ENCODE results near the gene ECHDC3. TPM values are rescaled to one million over a fixed set of nuclear protein-coding genes. Genes with fewer than 3 reads are reported as not detected.
"Not testable (repeated sequence)": the region's sequence is repeated elsewhere in the genome, so short reads cannot be mapped to it uniquely, and the experiment has no call there.

Gene ECHDC3
- total RNA-seq, 2 donors from 2014 or later, result 24.1 to 153 TPM

- H3K36me3 ChIP-seq (replicated peaks in 1 of 2; ENCODE audit: insufficient read depth in 1 of 2, low read depth in 2 of 2); H3K9me3 ChIP-seq; H3K4me1 ChIP-seq; DNase-seq; H3K27me3 ChIP-seq; H3K27ac ChIP-seq; H3K4me3 ChIP-seq; intact Hi-C loops (cut with DNase I); ATAC-seq: not testable (repeated sequence)
- 65 to 73% methylated on average over 22 to 23 of the region's 27 CpGs for WGBS, 2 donors
- TF ChIP-seq POLR2A (IDR thresholded peaks at IDR 0.05), result peak in 1 of 3 donors; percentile 38
Observed at GRCh38 chr10:11737258-11738032, 4.7 kb upstream of the ECHDC3 start.

- intact Hi-C loops (cut with DNase I), result no loop called here
- Histone ChIP-seq H3K36me3 (replicated peaks in 1 of 2; ENCODE audit: insufficient read depth in 1 of 2, low read depth in 2 of 2) (no peaks in the 10 kb centered on the region), H3K9me3 (no peaks in the 10 kb centered on the region), H3K4me3 (no peak overlapping the region), H3K4me1 (peaks cover 25% of the 10 kb centered on the region), H3K27ac (no peak overlapping the region), H3K27me3 (no peaks in the 10 kb centered on the region)
- 87 to 92% methylated on average over 11 of the region's 11 CpGs for WGBS, 2 donors
- no peak for ATAC-seq
- TF ChIP-seq POLR2A (IDR thresholded peaks at IDR 0.05) (no peak), CTCF (IDR thresholded peaks at IDR 0.05) (no peak)
- no peak for DNase-seq
Observed at GRCh38 chr10:11740907-11741306, 1.3 kb upstream of the ECHDC3 start.

DNA sequence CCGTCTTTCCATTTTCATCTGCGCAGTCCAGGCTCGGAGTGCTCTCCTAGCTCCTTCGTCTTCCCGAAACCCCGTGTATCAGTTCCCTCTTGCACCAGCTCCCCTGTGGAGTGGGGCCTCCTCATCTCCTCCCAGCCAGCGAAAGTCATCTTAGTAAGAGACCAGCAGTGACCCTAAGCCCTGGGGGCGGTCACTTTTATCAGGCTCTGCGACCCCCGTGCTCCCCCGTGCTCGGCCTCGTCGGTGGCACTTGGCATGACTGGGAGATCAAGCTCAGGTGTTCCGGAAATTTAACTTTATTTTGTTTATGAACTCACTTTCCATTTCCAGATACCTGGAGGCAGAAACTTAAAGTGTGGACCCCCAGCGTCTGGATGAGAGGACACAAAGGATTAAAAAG lies 574 bp upstream of the ECHDC3 start:
- peak overlapping the region in 2 of 4 donors; percentile 13 to 90 for H3K27ac ChIP-seq
- H3K4me1 ChIP-seq, result peaks cover 26% of the 10 kb centered on the region
- intact Hi-C loops (cut with DNase I), result no loop called here
- H3K27me3 ChIP-seq, result no peaks in the 10 kb centered on the region
- TF ChIP-seq CTCF (IDR thresholded peaks at IDR 0.05) (no peak), POLR2A (IDR thresholded peaks at IDR 0.05) (no peak)
- WGBS, 2 donors, result 61 to 91% methylated on average over 6 to 16 of the region's 16 CpGs
- H3K36me3 ChIP-seq (replicated peaks in 1 of 2; ENCODE audit: insufficient read depth in 1 of 2, low read depth in 2 of 2), result no peaks in the 10 kb centered on the region
- DNase-seq, result no peak
- ATAC-seq, result no peak
- no peak overlapping the region for H3K4me3 ChIP-seq
- H3K9me3 ChIP-seq, result no peaks in the 10 kb centered on the region

DNA sequence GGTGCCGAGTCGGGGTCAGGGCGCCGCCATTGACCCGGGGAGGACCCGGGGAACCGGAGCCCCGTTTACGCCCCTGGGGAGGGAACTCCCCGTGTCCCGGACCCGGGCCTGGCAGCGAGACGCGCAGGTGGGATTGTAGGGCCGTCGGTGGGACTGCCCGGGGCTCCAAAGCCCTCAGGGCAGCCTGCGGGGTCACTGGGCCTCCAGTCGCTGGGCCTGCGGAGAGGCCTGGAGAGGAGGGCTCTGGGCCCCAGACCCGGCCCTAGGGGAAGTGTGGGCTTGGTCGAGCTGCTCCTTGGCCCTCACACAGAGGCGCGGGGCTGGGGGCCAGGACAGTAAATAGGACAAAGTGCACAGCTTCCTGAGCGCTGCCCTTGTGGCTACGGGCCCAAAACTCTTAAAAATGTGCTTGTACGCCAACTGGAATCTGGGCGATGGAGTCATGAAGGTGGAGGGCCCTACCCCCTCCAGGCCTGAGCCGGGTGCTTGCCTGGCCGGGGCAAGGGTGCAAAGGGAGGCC lies 657 bp downstream of the ECHDC3 start:
- Histone ChIP-seq H3K4me3 (peak overlapping the region; percentile 49 to 59), H3K36me3 (replicated peaks in 1 of 2; ENCODE audit: insufficient read depth in 1 of 2, low read depth in 2 of 2) (no peaks in the 10 kb centered on the region), H3K27me3 (no peaks in the 10 kb centered on the region), H3K9me3 (no peaks in the 10 kb centered on the region), H3K27ac (peak overlapping the region; percentile 68 to 91 (median 86)), H3K4me1 (peaks cover 29% of the 10 kb centered on the region)
- ATAC-seq, result peak; percentile 55
- no peak for TF ChIP-seq CTCF (IDR thresholded peaks at IDR 0.05)
- no peak for TF ChIP-seq POLR2A (IDR thresholded peaks at IDR 0.05)
- intact Hi-C loops (cut with DNase I), result no loop called here
- DNase-seq, result peak; percentile 52 to 71 (median 58)
- 33 to 53% methylated on average over 8 to 26 of the region's 31 CpGs for WGBS, 2 donors

DNA sequence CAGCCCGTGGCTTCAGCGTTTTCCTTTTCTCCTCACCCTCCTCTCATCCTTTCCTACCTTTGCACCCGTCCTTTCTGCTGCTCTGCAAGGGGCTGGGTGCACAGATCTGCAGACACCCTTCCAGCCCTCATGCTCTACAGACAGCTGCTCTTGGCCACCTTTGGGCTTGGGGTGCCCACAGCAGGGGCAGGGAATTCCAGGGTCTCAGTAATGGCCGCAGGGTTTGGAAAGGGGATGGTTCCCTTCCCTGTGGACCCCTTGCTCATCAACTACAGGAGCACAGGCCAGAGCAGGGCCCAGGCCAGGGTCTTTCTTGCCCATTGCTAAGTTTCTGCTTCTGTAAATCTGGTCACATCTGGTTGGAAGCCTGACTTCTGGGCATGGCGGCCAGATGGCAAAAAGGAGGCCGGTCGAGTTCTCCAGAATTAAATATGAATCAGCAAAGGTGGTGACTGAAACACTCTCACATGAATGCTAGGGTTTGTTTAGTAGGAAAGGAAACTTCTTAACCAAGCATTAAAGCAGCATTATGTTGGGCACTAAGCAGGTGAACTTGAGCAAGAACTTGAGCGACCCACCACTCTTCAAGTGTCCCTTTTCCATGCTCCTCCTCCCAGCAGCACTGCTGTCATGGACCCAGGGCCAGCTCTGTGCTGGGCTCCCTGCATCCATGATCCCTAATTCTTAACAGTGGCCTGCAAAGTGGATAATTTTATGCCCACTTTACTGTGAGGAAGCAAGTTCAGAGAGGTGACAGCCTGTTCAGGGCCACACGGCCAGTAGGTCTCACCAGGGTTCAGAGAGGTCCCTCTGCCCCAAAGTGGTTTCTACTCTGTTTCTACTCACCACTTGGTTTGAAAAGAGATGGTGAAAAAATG lies 1.5 kb downstream of the ECHDC3 start:
- Histone ChIP-seq H3K4me3 (peak overlapping the region in 1 of 2 donors; percentile 59), H3K4me1 (peaks cover 29% of the 10 kb centered on the region), H3K27me3 (no peaks in the 10 kb centered on the region), H3K36me3 (replicated peaks in 1 of 2; ENCODE audit: insufficient read depth in 1 of 2, low read depth in 2 of 2) (no peaks in the 10 kb centered on the region), H3K9me3 (no peaks in the 10 kb centered on the region), H3K27ac (peak overlapping the region in 3 of 4 donors; percentile 83 to 91 (median 90))
- WGBS, 2 donors, result 73 to 78% methylated on average over 8 to 9 of the region's 9 CpGs
- no peak for DNase-seq
- TF ChIP-seq CTCF (IDR thresholded peaks at IDR 0.05), result no peak
- TF ChIP-seq POLR2A (IDR thresholded peaks at IDR 0.05), result no peak
- no peak for ATAC-seq
- intact Hi-C loops (cut with DNase I), result no loop called here
